Measurements from ENCODE around the gene LHFPL2.

GRCh38 chr5:78600687-78601414 is 47.7 kb downstream of the LHFPL2 start:
- TF ChIP-seq XRCC5 (IDR thresholded peaks at IDR 0.05; ENCODE audit: low read depth, low read length) (no peak), ZNF24 (IDR thresholded peaks at IDR 0.05) (no peak), USF2 (CRISPR knock-in tag; IDR thresholded peaks at IDR 0.05) (no peak), ZNF518B (CRISPR knock-in tag; IDR thresholded peaks at IDR 0.05) (no peak), EP300 (IDR thresholded peaks at IDR 0.05; ENCODE audit: low read length) (no peak), ZNF655 (CRISPR knock-in tag; IDR thresholded peaks at IDR 0.05) (no peak), MTA2 (IDR thresholded peaks at IDR 0.05; ENCODE audit: low read depth) (no peak), KHSRP (IDR thresholded peaks at IDR 0.05) (no peak), NBN (IDR thresholded peaks at IDR 0.05; ENCODE audit: low read depth) (no peak), E2F6 (IDR thresholded peaks at IDR 0.05; ENCODE audit: borderline replicate concordance in 1 of 2, extremely low read depth in 1 of 2, insufficient read depth in 1 of 2, insufficient read length in 1 of 2, low read depth in 1 of 2, low read length in 1 of 2, poor library complexity in 1 of 2, severe bottlenecking in 1 of 2) (no peak), CHD2 (IDR thresholded peaks at IDR 0.05; ENCODE audit: low read depth, low read length) (no peak), CREM (IDR thresholded peaks at IDR 0.05; ENCODE audit: low read depth) (no peak)

Measured in K562 (cell line).